ENCODE results near the gene L1TD1. TPM values are rescaled to one million over a fixed set of nuclear protein-coding genes. Genes with fewer than 3 reads are reported as not detected.
"Not testable (repeated sequence)": the region's sequence is repeated elsewhere in the genome, so short reads cannot be mapped to it uniquely, and the experiment has no call there.

L1TD1 gene
- polyA plus RNA-seq, 2 of the 4 experiments (the other 2 are of a cell fraction), result not detected

- no peak for TF ChIP-seq E2F6 (IDR thresholded peaks at IDR 0.05; ENCODE audit: borderline replicate concordance, low read depth)
- TF ChIP-seq HDAC2 (IDR thresholded peaks at IDR 0.05), result no peak
- no peak for TF ChIP-seq CHD2 (IDR thresholded peaks at IDR 0.05; ENCODE audit: low read length, partially characterized antibody)
- TF ChIP-seq ZNF302 (CRISPR knock-in tag; IDR thresholded peaks at IDR 0.05), result no peak
- TF ChIP-seq EHF (CRISPR knock-in tag; IDR thresholded peaks at IDR 0.05), result no peak
- TF ChIP-seq, protein P1, sequence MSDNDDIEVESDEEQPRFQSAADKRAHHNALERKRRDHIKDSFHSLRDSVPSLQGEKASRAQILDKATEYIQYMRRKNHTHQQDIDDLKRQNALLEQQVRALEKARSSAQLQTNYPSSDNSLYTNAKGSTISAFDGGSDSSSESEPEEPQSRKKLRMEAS (IDR thresholded peaks at IDR 0.05), result no peak
- TF ChIP-seq MYC (IDR thresholded peaks at IDR 0.05; ENCODE audit: borderline replicate concordance, low read length), result no peak
- Histone ChIP-seq H3K4me3 (no peak overlapping the region), H3K27ac (peak overlapping the region in 1 of 2 experiments; percentile 48; a peak in 3 of 6 replicates), H3K4me2 (peak overlapping the region; percentile 41; the same call in 1 of the 3 replicates), H3K9me3 (no peaks in the 10 kb centered on the region), H3K4me1 (peaks cover 34% of the 10 kb centered on the region)
- CTCF ChIA-PET, result no interaction called here
- 49% methylated on average over 8 of the region's 8 CpGs for WGBS (ENCODE audit: missing lambda C conversion rate)
- peak in 1 of 2 experiments; percentile 31; a peak in 2 of 6 replicates for ATAC-seq
- no peak for FAIRE-seq
- no peak for DNase-seq (ENCODE audit: low read depth in 1 of 2, low spot score in 1 of 2)
- POLR2A ChIA-PET, result interaction anchor here (0.6 kb wide), 1 partner anchor 9 kb away, joined by 6 read pairs; no protein-coding TSS in a partner anchor
These were observed 43.3 kb downstream of the L1TD1 start for GRCh38 chr1:62237950-62238374.

DNA sequence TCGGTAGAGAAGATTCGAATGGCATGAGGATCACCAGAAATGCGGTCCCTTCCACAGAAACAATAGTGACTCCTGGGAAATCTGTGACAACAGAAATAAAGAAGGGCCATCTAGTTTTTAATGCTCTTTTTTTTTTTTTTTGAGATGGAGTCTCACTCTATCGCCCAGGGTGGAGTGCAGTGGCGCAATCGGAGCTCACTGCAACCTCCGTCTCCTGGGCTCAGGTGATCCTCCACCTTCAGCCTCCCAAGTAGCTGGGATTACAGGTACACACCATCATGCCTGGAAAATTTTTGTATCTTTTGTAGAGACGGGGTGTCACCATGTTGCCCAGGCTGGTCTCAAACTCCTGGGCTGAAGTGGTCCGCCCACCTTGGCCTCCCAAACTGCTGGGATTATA is 43.9 kb downstream of the L1TD1 start:
- WGBS (ENCODE audit: missing lambda C conversion rate), result 94% methylated on average over 9 of the region's 9 CpGs
- TF ChIP-seq, protein P2, sequence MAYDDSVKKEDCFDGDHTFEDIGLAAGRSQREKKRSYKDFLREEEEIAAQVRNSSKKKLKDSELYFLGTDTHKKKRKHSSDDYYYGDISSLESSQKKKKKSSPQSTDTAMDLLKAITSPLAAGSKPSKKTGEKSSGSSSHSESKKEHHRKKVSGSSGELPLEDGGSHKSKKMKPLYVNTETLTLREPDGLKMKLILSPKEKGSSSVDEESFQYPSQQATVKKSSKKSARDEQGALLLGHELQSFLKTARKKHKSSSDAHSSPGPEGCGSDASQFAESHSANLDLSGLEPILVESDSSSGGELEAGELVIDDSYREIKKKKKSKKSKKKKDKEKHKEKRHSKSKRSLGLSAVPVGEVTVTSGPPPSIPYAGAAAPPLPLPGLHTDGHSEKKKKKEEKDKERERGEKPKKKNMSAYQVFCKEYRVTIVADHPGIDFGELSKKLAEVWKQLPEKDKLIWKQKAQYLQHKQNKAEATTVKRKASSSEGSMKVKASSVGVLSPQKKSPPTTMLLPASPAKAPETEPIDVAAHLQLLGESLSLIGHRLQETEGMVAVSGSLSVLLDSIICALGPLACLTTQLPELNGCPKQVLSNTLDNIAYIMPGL (CRISPR knock-in tag; IDR thresholded peaks at IDR 0.05; ENCODE audit: borderline replicate concordance), result no peak
- TF ChIP-seq HOXB13 (CRISPR knock-in tag; IDR thresholded peaks at IDR 0.05; ENCODE audit: low read depth), result no peak
- no peak for TF ChIP-seq RAD21 (conservative IDR thresholded peaks at IDR 0.05 in 1 of 2, IDR thresholded peaks at IDR 0.05 in 1 of 2)
- TF ChIP-seq PHF8 (IDR thresholded peaks at IDR 0.05; ENCODE audit: borderline replicate concordance, low read depth), result no peak
- H3K9me3 ChIP-seq, result no peaks in the 10 kb centered on the region
- no peak for DNase-seq (ENCODE audit: low read depth in 1 of 2, low spot score in 1 of 2)
- ChIA-PET POLR2A (interaction anchor here (0.6 kb wide), 1 partner anchor 9 kb away, joined by 6 read pairs; no protein-coding TSS in a partner anchor), CTCF (interaction anchor here (0.6 kb wide), 1 partner anchor 8 kb away, joined by 4 read pairs; no protein-coding TSS in a partner anchor)
- no peak overlapping the region for H3K27ac ChIP-seq
- no peak for ATAC-seq
- FAIRE-seq, result no peak
- no peak overlapping the region for H3K4me2 ChIP-seq
- H3K4me3 ChIP-seq, result no peak overlapping the region
- peaks cover 34% of the 10 kb centered on the region for H3K4me1 ChIP-seq

GRCh38 chr1:62239652-62240403 is 45.2 kb downstream of the L1TD1 start:
- H3K27ac ChIP-seq; ATAC-seq; DNase-seq (ENCODE audit: low read depth in 1 of 2, low spot score in 1 of 2); H3K9me3 ChIP-seq; H3K4me3 ChIP-seq; FAIRE-seq; H3K4me2 ChIP-seq; POLR2A ChIA-PET: not testable (repeated sequence)
- peaks cover 34% of the 10 kb centered on the region for H3K4me1 ChIP-seq
- CTCF ChIA-PET, result interaction anchor here (1.2 kb wide), 1 partner anchor 64 kb away, joined by 5 read pairs; no protein-coding TSS in a partner anchor
- 66% methylated on average over 3 of the region's 3 CpGs for WGBS (ENCODE audit: missing lambda C conversion rate)

DNA sequence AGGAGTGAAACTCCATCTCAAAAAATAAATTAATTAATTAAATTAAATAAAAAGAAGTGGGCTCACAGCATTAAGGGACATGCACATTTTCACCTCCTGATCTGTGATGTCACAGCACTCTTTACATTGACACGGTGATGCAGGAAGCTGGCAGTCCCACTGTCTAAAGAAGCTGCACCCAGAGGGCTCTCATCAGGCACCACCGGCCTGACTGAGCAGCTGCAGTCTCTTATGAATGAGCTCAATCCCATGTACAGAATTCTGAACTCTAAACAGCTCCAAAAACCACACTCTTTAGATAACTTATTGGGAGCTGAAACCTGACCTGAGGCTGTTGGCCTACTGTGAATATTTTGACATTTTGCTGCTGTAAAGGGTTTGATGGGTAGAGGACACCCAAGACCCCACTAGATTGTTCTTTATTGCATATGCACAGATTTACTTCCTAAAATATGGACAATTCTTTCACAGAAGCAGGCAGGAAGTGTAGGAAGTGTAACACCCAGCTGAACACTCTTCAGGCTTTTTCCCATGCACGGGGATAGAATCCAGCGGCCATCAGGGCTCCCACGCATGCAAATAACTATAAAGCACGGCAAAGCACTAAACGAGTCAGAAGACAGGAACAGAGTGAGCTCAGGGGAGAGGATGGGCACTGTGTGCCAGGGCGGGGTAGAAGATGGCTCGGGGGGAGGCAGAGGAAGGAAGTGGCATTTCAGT is 46.2 kb downstream of the L1TD1 start:
- DNase-seq (ENCODE audit: low read depth in 1 of 2, low spot score in 1 of 2) (no peak), ATAC-seq (no peak; a peak in 1 of 6 replicates), FAIRE-seq (no peak)
- Histone ChIP-seq H3K4me3 (no peak overlapping the region), H3K4me1 (peaks cover 34% of the 10 kb centered on the region), H3K4me2 (peak overlapping the region; percentile 72), H3K9me3 (no peaks in the 10 kb centered on the region), H3K27ac (peak overlapping the region; percentile 34 to 68; a peak in 5 of 6 replicates)
- 70% methylated on average over 9 of the region's 9 CpGs for WGBS (ENCODE audit: missing lambda C conversion rate)
- POLR2A ChIA-PET, result no interaction called here
- CTCF ChIA-PET, result interaction anchor here (1.2 to 1.9 kb wide), 2 partner anchors 65 to 166 kb away, joined by 5 read pairs; no protein-coding TSS in a partner anchor
- TF ChIP-seq NPAS2 (CRISPR knock-in tag; IDR thresholded peaks at IDR 0.05; ENCODE audit: borderline replicate concordance), result no peak
- TF ChIP-seq GATA3 (IDR thresholded peaks at IDR 0.05; ENCODE audit: borderline replicate concordance), result no peak
- TF ChIP-seq POLR2A (IDR thresholded peaks at IDR 0.05; ENCODE audit: low read length), result no peak
- no peak for TF ChIP-seq E2F6 (IDR thresholded peaks at IDR 0.05; ENCODE audit: borderline replicate concordance, low read depth)
- TF ChIP-seq FOSL2 (IDR thresholded peaks at IDR 0.05), result no peak
- no peak for TF ChIP-seq FOSL2 (CRISPR knock-in tag; IDR thresholded peaks at IDR 0.05)
- no peak for TF ChIP-seq ATOH8 (CRISPR knock-in tag; IDR thresholded peaks at IDR 0.05; ENCODE audit: low read depth)
- TF ChIP-seq, protein P2 (CRISPR knock-in tag; IDR thresholded peaks at IDR 0.05; ENCODE audit: borderline replicate concordance), result no peak
- no peak for TF ChIP-seq HES2 (IDR thresholded peaks at IDR 0.05)
- no peak for TF ChIP-seq KDM5A (IDR thresholded peaks at IDR 0.05)
- no peak for TF ChIP-seq CHD2 (IDR thresholded peaks at IDR 0.05; ENCODE audit: low read length, partially characterized antibody)
- TF ChIP-seq MAZ (IDR thresholded peaks at IDR 0.05; ENCODE audit: borderline replicate concordance, low read depth, low read length), result no peak

Measured in A549 (cell line).